SK-N-MC (cell line): ENCODE measurements around the gene NTN3.

Experiments used
- EZH2 ChIP-seq: fragments of 200-600 bp; sonication (generic); IDR thresholded peaks from one replicate; pipeline ENCODE4 v1.6.1; 2017; ENCODE audit warnings: antibody characterized with exemption
- FOXP2 ChIP-seq: optimal IDR thresholded peaks from 2 replicates; pipeline ENCODE3; 2011; ENCODE audit warnings: mild to moderate bottlenecking, moderate library complexity; ENCODE audit not compliant: insufficient read depth; ENCODE audit errors: extremely low read length, control extremely low read depth
- POLR2AphosphoS5 ChIP-seq: IDR thresholded peaks from 2 replicates; pipeline ENCODE4 v1.6.1; 2012; ENCODE audit warnings: mild to moderate bottlenecking, low read depth, low read length, borderline replicate concordance

DNA sequence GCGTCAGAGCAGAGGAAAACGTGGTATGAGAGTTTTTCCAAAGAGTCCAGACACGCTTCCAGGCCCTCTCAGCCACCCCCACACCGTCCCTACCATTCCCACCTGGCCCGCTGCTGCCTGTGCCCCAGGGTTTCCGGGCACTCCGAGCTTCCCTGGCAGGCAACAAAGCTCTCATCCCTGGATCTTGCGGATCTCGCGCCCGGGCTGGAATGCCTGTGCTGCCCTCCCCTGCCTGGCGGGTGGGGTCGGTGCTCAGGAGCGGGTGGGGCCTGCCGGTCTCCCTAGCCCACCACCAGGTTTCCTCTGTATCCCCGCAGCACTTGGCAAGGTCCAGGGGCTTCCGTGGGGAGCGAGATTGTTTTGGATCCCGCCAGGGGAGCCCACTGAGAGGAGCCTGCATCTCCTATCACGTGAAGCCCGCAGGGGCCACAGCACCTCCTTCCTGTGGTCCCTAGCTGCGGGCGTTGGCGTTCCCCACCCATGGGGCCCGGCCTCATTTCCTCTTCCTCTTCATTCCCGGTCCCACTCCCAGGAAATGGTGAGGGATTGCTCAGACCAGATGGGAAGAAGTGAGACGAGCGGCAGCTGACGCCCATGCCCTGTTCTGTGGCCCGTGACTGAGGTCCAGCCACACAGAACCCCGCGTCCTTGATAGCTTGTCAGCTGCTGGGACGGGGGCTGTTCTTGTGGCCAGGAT lies 14.9 kb downstream of the NTN3 start:
- TF ChIP-seq POLR2AphosphoS5 (no peak), EZH2 (no peak), FOXP2 (no peak)
